KMS-11 (cell line): ENCODE results near the gene ARL15.
A peak's percentile ranks its signal among the peaks of the same experiment; 100 is the strongest.

ENCODE experiments used
- H2AFZ ChIP-seq: fragments of 200-600 bp; sonication (generic); 2 replicates; pipeline ENCODE4 v1.6.1; 2016; ENCODE audit warnings: antibody characterized with exemption, mixed run types, low read depth
- H3K27ac ChIP-seq: fragments of 200-600 bp; sonication (generic); 2 replicates; pipeline ENCODE4 v1.6.1; 2016; ENCODE audit warnings: mild to moderate bottlenecking, mixed run types
- H3K27me3 ChIP-seq: fragments of 200-600 bp; sonication (generic); 2 replicates; pipeline ENCODE4 v1.6.1; 2017; ENCODE audit warnings: mild to moderate bottlenecking, low read depth, mixed run types, moderate library complexity; ENCODE audit not compliant: insufficient read depth
- H3K36me3 ChIP-seq: fragments of 200-600 bp; sonication (generic); 2 replicates; pipeline ENCODE4 v1.6.1; 2017; ENCODE audit warnings: mild to moderate bottlenecking, mixed run types; ENCODE audit not compliant: insufficient read depth
- H3K4me1 ChIP-seq: fragments of 200-600 bp; sonication (generic); 2 replicates; pipeline ENCODE4 v1.6.1; 2016; ENCODE audit warnings: mild to moderate bottlenecking, low read depth, mixed run types; ENCODE audit not compliant: poor library complexity, severe bottlenecking
- H3K4me2 ChIP-seq: fragments of 200-600 bp; sonication (generic); 2 replicates; pipeline ENCODE4 v1.7.0; 2016; ENCODE audit warnings: mild to moderate bottlenecking, mixed run types
- H3K4me3 ChIP-seq: fragments of 200-600 bp; sonication (generic); IDR thresholded peaks from 2 replicates; pipeline ENCODE4 v1.6.1; 2017; ENCODE audit warnings: low read depth, low read length, mixed read lengths; ENCODE audit not compliant: insufficient read depth
- H3K79me2 ChIP-seq: fragments of 200-600 bp; sonication (generic); 2 replicates; pipeline ENCODE4 v1.6.1; 2016; ENCODE audit warnings: low read depth, mixed run types; ENCODE audit not compliant: insufficient read depth
- H3K9ac ChIP-seq: fragments of 200-600 bp; sonication (generic); 2 replicates; pipeline ENCODE4 v1.6.1; 2016; ENCODE audit warnings: mild to moderate bottlenecking, mixed run types
- H4K20me1 ChIP-seq: fragments of 200-600 bp; sonication (generic); 2 replicates; pipeline ENCODE4 v1.6.1; 2016; ENCODE audit warnings: mild to moderate bottlenecking, mixed run types; ENCODE audit not compliant: insufficient read depth
- CTCF ChIP-seq: fragments of 200-600 bp; sonication (generic); conservative IDR thresholded peaks from 2 replicates; pipeline ENCODE4 v1.6.1; 2017; ENCODE audit warnings: low read depth, mild to moderate bottlenecking, antibody characterized with exemption, low read length, moderate library complexity, mixed read lengths

The ARL15 gene

GRCh38 chr5:54177058-54177457, 133.3 kb downstream of the ARL15 start:
- Histone ChIP-seq H2AFZ (no peak overlapping the region), H3K4me2 (no peak overlapping the region), H4K20me1 (no peaks in the 10 kb centered on the region), H3K4me3 (no peak overlapping the region), H3K27ac (no peak overlapping the region), H3K9ac (no peak overlapping the region), H3K4me1 (peaks cover 7% of the 10 kb centered on the region), H3K79me2 (no peaks in the 10 kb centered on the region), H3K36me3 (no peaks in the 10 kb centered on the region), H3K27me3 (no peaks in the 10 kb centered on the region)
- no peak for TF ChIP-seq CTCF

- H3K4me2 ChIP-seq, result no peak overlapping the region
- no peak overlapping the region for H3K4me3 ChIP-seq
- peaks cover 14% of the 10 kb centered on the region for H3K4me1 ChIP-seq
- no peak overlapping the region for H2AFZ ChIP-seq
- H3K9ac ChIP-seq, result no peak overlapping the region
- H3K27ac ChIP-seq, result no peak overlapping the region
- TF ChIP-seq CTCF, result no peak
- no peaks in the 10 kb centered on the region for H3K36me3 ChIP-seq
- H3K79me2 ChIP-seq, result no peaks in the 10 kb centered on the region
- H3K27me3 ChIP-seq, result no peaks in the 10 kb centered on the region
- H4K20me1 ChIP-seq, result no peaks in the 10 kb centered on the region
Measured at GRCh38 chr5:54176066-54176830, 134.1 kb downstream of the ARL15 start.

- Histone ChIP-seq H3K36me3 (no peaks in the 10 kb centered on the region), H4K20me1 (no peaks in the 10 kb centered on the region), H3K4me3 (no peak overlapping the region), H3K9ac (no peak overlapping the region), H3K79me2 (no peaks in the 10 kb centered on the region), H3K27me3 (no peaks in the 10 kb centered on the region), H3K4me1 (peaks cover 14% of the 10 kb centered on the region), H3K27ac (no peak overlapping the region), H3K4me2 (no peak overlapping the region), H2AFZ (no peak overlapping the region)
- no peak for TF ChIP-seq CTCF
Measured at GRCh38 chr5:54173251-54173650, 137.1 kb downstream of the ARL15 start.

GRCh38 chr5:54171645-54172384, 138.6 kb downstream of the ARL15 start:
- 0 out of 2 replicates have a peak overlapping the region, but pooled peaks have one; percentile 14 for H3K4me2 ChIP-seq
- peaks cover 14% of the 10 kb centered on the region for H3K4me1 ChIP-seq
- H3K9ac ChIP-seq, result no peak overlapping the region
- no peak overlapping the region for H3K27ac ChIP-seq
- H2AFZ ChIP-seq, result no peak overlapping the region
- no peaks in the 10 kb centered on the region for H3K36me3 ChIP-seq
- no peak for TF ChIP-seq CTCF
- no peaks in the 10 kb centered on the region for H4K20me1 ChIP-seq
- no peaks in the 10 kb centered on the region for H3K27me3 ChIP-seq
- H3K4me3 ChIP-seq, result no peak overlapping the region
- no peaks in the 10 kb centered on the region for H3K79me2 ChIP-seq
